CD4-positive, alpha-beta memory T cell (primary cell): ENCODE measurements around the gene OBP2A. TPM values are rescaled to one million over a fixed set of nuclear protein-coding genes. Genes with fewer than 3 reads are reported as not detected.
A peak's percentile ranks its signal among the peaks of the same experiment; 100 is the strongest.

Experiments
- CTCF ChIA-PET: fragments of 350-600 bp; sonication (Branson Sonifier 250); formaldehyde crosslinking; loops from one replicate; lab custom pipeline; 2021; ENCODE audit warnings: inconsistent platforms; ENCODE audit not compliant: partially characterized antibody; lab: Charles Lee
- POLR2A ChIA-PET: fragments of 350-600 bp; sonication (Branson Sonifier 250); formaldehyde crosslinking; loops from one replicate; lab custom pipeline; 2021; ENCODE audit not compliant: partially characterized antibody; lab: Charles Lee
- DNase-seq, 5 donors: peaks; one replicate each; pipeline versions ENCODE4 v3.0.0 to v3.0.0-alpha.2; 2020 to 2022; ENCODE audit warnings: mixed read lengths in 1 of 5
- H3K27ac ChIP-seq: one replicate; pipeline ENCODE4 v1.7.0; 2013; ENCODE audit warnings: low read depth, low read length
- H3K27me3 ChIP-seq: 2 replicates; pipeline ENCODE4 v1.7.0; 2013; ENCODE audit warnings: mild to moderate bottlenecking, low read length, moderate library complexity; ENCODE audit not compliant: insufficient read depth
- H3K36me3 ChIP-seq: 2 replicates; pipeline ENCODE4 v1.7.0; 2013; ENCODE audit warnings: mild to moderate bottlenecking, low read length, moderate library complexity; ENCODE audit not compliant: insufficient read depth
- H3K4me1 ChIP-seq: 2 replicates; pipeline ENCODE4 v1.7.0; 2013; ENCODE audit warnings: mild to moderate bottlenecking, low read length, moderate library complexity; ENCODE audit not compliant: insufficient read depth
- H3K4me3 ChIP-seq, 2 donors: one replicate each; pipeline ENCODE4 v1.7.0; 2013; ENCODE audit warnings: low read length in 2 of 2, mild to moderate bottlenecking in 1 of 2
- H3K9me3 ChIP-seq, 2 donors: one replicate each; pipeline ENCODE4 v1.7.0; 2013; ENCODE audit warnings: low read length in 2 of 2, control low read depth in 1 of 2; ENCODE audit not compliant: control insufficient read depth in 1 of 2
- H3K27ac Mint-ChIP-seq, 7 donors: one replicate each; pipeline ENCODE4 v1.8.0; 2020 to 2021; ENCODE audit warnings: mixed read lengths in 7 of 7, mild to moderate bottlenecking in 6 of 7, inconsistent platforms in 3 of 7, moderate library complexity in 3 of 7
- H3K27me3 Mint-ChIP-seq, 2 donors: one replicate each; pipeline ENCODE4 v1.8.0; 2020 to 2021; ENCODE audit warnings: mixed read lengths in 2 of 2
- H3K36me3 Mint-ChIP-seq, 2 donors: one replicate each; pipeline ENCODE4 v1.8.0; 2020 to 2021; ENCODE audit warnings: mixed read lengths in 2 of 2, inconsistent platforms in 1 of 2, mild to moderate bottlenecking in 1 of 2
- H3K4me1 Mint-ChIP-seq, 4 donors: one replicate each; pipeline ENCODE4 v1.8.0; 2020 to 2021; ENCODE audit warnings: mixed read lengths in 4 of 4, mild to moderate bottlenecking in 1 of 4
- H3K4me3 Mint-ChIP-seq, 8 donors: one replicate each; pipeline ENCODE4 v1.8.0; 2020 to 2021; ENCODE audit warnings: mixed read lengths in 8 of 8, mild to moderate bottlenecking in 7 of 8, moderate library complexity in 6 of 8, inconsistent platforms in 3 of 8
- H3K9me3 Mint-ChIP-seq, 8 donors: one replicate each; pipeline ENCODE4 v1.8.0; 2020 to 2021; ENCODE audit warnings: mixed read lengths in 8 of 8, mild to moderate bottlenecking in 5 of 8, inconsistent platforms in 3 of 8, moderate library complexity in 1 of 8
- intact Hi-C: fragments of 100-400 bp; cut with micrococcal nuclease; formaldehyde crosslinking; loops from one replicate; pipeline ENCODE4 v1.15.1; 2023
- polyA plus RNA-seq, 2 donors: library from polyadenylated mRNA; unstranded; fragments of 300-500 nt; fragmentation: Illumina TruSeq; gene quantifications; one replicate each; pipeline ENCODE4 v1.2.3, GENCODE V29; 2021
- total RNA-seq, 2 experiments: library from RNA; stranded (reverse); gene quantifications; one replicate each; pipeline ENCODE4 v1.2.3, GENCODE V29; 2021

OBP2A gene
- total and polyA plus RNA-seq, 4 experiments from 2014 or later = not detected

- H3K27ac ChIP-seq = no peak overlapping the region
- peaks cover 1 to 3% of the 10 kb centered on the region in 2 donors for H3K27me3 Mint-ChIP-seq
- H3K27me3 ChIP-seq = no peaks in the 10 kb centered on the region
- intact Hi-C loops = no loop called here
- POLR2A ChIA-PET = no interaction called here
- peaks cover 23% of the 10 kb centered on the region for H3K36me3 ChIP-seq
- no peaks in the 10 kb centered on the region for H3K9me3 ChIP-seq
- H3K27ac Mint-ChIP-seq = peak overlapping the region in 4 of 7 donors; percentile 53 to 74 (median 64)
- peaks cover 29% of the 10 kb centered on the region for H3K4me1 ChIP-seq
- peak overlapping the region in 1 of 2 donors; percentile 36 for H3K4me3 ChIP-seq
- H3K4me3 Mint-ChIP-seq = peak overlapping the region; percentile 25 to 94 (median 82)
- CTCF ChIA-PET = no interaction called here
- DNase-seq = no peak
- H3K9me3 Mint-ChIP-seq = no peaks in the 10 kb centered on the region
- H3K36me3 Mint-ChIP-seq = peaks cover 18 to 27% of the 10 kb centered on the region in 2 donors
- peaks cover 8 to 34% (median 22%) of the 10 kb centered on the region in 4 donors for H3K4me1 Mint-ChIP-seq
These were observed 43.6 kb upstream of the OBP2A start for GRCh38 chr9:135502168-135502872.

GRCh38 chr9:135502873-135503321 lies 43.0 kb upstream of the OBP2A start:
- H3K27me3 ChIP-seq = no peaks in the 10 kb centered on the region
- peaks cover 8 to 34% (median 22%) of the 10 kb centered on the region in 4 donors for H3K4me1 Mint-ChIP-seq
- H3K36me3 ChIP-seq = peaks cover 23% of the 10 kb centered on the region
- ChIA-PET CTCF (no interaction called here), POLR2A (no interaction called here)
- H3K27ac ChIP-seq = no peak overlapping the region
- intact Hi-C loops = no loop called here
- H3K4me3 Mint-ChIP-seq = peak overlapping the region in 6 of 8 donors; percentile 17 to 57 (median 50)
- H3K27ac Mint-ChIP-seq = peak overlapping the region in 1 of 7 donors; percentile 17
- no peaks in the 10 kb centered on the region for H3K9me3 ChIP-seq
- H3K27me3 Mint-ChIP-seq = peaks cover 1 to 3% of the 10 kb centered on the region in 2 donors
- H3K4me1 ChIP-seq = peaks cover 29% of the 10 kb centered on the region
- peaks cover 0 to 2% (median under 1%) of the 10 kb centered on the region in 8 donors for H3K9me3 Mint-ChIP-seq
- peaks cover 18 to 27% of the 10 kb centered on the region in 2 donors for H3K36me3 Mint-ChIP-seq
- DNase-seq = no peak
- no peak overlapping the region for H3K4me3 ChIP-seq

- H3K4me1 ChIP-seq = peaks cover 29% of the 10 kb centered on the region
- CTCF ChIA-PET = interaction anchor here (1.0 to 2.2 kb wide), 3 partner anchors 13 to 21 kb away, joined by 3 to 11 read pairs (median 4); no protein-coding TSS in a partner anchor
- Mint-ChIP-seq H3K4me3 (peak overlapping the region in 6 of 8 donors; percentile 17 to 65 (median 54)), H3K4me1 (peaks cover 8 to 34% (median 22%) of the 10 kb centered on the region in 4 donors), H3K27ac (peak overlapping the region in 1 of 7 donors; percentile 3), H3K36me3 (peaks cover 18 to 27% of the 10 kb centered on the region in 2 donors), H3K9me3 (peaks cover 0 to 8% (median 4%) of the 10 kb centered on the region in 8 donors), H3K27me3 (peaks cover 0 to 2% of the 10 kb centered on the region in 2 donors)
- H3K36me3 ChIP-seq = peaks cover 23% of the 10 kb centered on the region
- POLR2A ChIA-PET = no interaction called here
- no peak for DNase-seq
- no peak overlapping the region for H3K4me3 ChIP-seq
- no peaks in the 10 kb centered on the region for H3K9me3 ChIP-seq
- H3K27me3 ChIP-seq = no peaks in the 10 kb centered on the region
- H3K27ac ChIP-seq = no peak overlapping the region
- intact Hi-C loops = no loop called here
These were observed 42.3 kb upstream of the OBP2A start for GRCh38 chr9:135503371-135504261.

- DNase-seq = peak; percentile 33 to 50 (median 35)
- intact Hi-C loops = no loop called here
- peaks cover 0 to 17% (median 11%) of the 10 kb centered on the region in 8 donors for H3K9me3 Mint-ChIP-seq
- Histone ChIP-seq H3K4me1 (peaks cover 24% of the 10 kb centered on the region), H3K27ac (no peak overlapping the region), H3K4me3 (no peak overlapping the region), H3K27me3 (no peaks in the 10 kb centered on the region), H3K36me3 (peaks cover 23% of the 10 kb centered on the region), H3K9me3 (no peaks in the 10 kb centered on the region)
- H3K27ac Mint-ChIP-seq = peak overlapping the region in 3 of 7 donors; percentile 10 to 37 (median 12)
- H3K36me3 Mint-ChIP-seq = peaks cover 25 to 27% of the 10 kb centered on the region in 2 donors
- H3K4me3 Mint-ChIP-seq = peak overlapping the region in 3 of 8 donors; percentile 21 to 43 (median 41)
- no peaks in the 10 kb centered on the region for H3K27me3 Mint-ChIP-seq
- ChIA-PET CTCF (interaction anchor here (0.7 to 2.2 kb wide), 5 partner anchors 14 to 1757 kb away, joined by 3 to 11 read pairs (median 4); no protein-coding TSS in a partner anchor), POLR2A (interaction anchor here (1.2 kb wide), 1 partner anchor 24 kb away, joined by 5 read pairs; no protein-coding TSS in a partner anchor)
- H3K4me1 Mint-ChIP-seq = peaks cover 5 to 28% (median 16%) of the 10 kb centered on the region in 4 donors
These were observed 41.4 kb upstream of the OBP2A start for GRCh38 chr9:135504262-135505243.

- Histone ChIP-seq H3K9me3 (no peaks in the 10 kb centered on the region), H3K4me1 (peaks cover 23% of the 10 kb centered on the region), H3K27ac (no peak overlapping the region), H3K36me3 (peaks cover 23% of the 10 kb centered on the region), H3K27me3 (no peaks in the 10 kb centered on the region), H3K4me3 (no peak overlapping the region)
- Mint-ChIP-seq H3K4me3 (no peak overlapping the region), H3K36me3 (peaks cover 24 to 25% of the 10 kb centered on the region in 2 donors), H3K27me3 (no peaks in the 10 kb centered on the region), H3K9me3 (peaks cover 0 to 18% (median 13%) of the 10 kb centered on the region in 8 donors), H3K27ac (no peak overlapping the region), H3K4me1 (peaks cover 5 to 26% (median 15%) of the 10 kb centered on the region in 4 donors)
- ChIA-PET POLR2A (interaction anchor here (1.2 kb wide), 1 partner anchor 25 kb away, joined by 5 read pairs; no protein-coding TSS in a partner anchor), CTCF (interaction anchor here (0.7 to 2.2 kb wide), 3 partner anchors 15 to 37 kb away, joined by 3 to 11 read pairs (median 5); no protein-coding TSS in a partner anchor)
- intact Hi-C loops = no loop called here
- no peak for DNase-seq
These were observed 40.3 kb upstream of the OBP2A start for GRCh38 chr9:135505406-135506187.
